Activated CD8-positive, alpha-beta memory T cell treated with anti-CD3 and anti-CD28 coated beads for 4 hours (primary cell): ENCODE measurements around the gene MEGF6.

Experiments used
- DNase-seq, 2 donors: peaks; one replicate each; pipeline ENCODE4 v3.0.0-alpha.2; 2020; ENCODE audit warnings: low read depth in 2 of 2

Gene MEGF6

GRCh38 chr1:3555131-3555920, 56.0 kb downstream of the MEGF6 start:
- DNase-seq: no peak

GRCh38 chr1:3553940-3554223, 57.4 kb downstream of the MEGF6 start:
- DNase-seq: no peak

GRCh38 chr1:3553166-3553939, 58.0 kb downstream of the MEGF6 start:
- no peak for DNase-seq

- DNase-seq: no peak
Observed at GRCh38 chr1:3552751-3553150, 58.6 kb downstream of the MEGF6 start.

GRCh38 chr1:3552176-3552575, 59.1 kb downstream of the MEGF6 start:
- DNase-seq: no peak

GRCh38 chr1:3551711-3552110, 59.6 kb downstream of the MEGF6 start:
- no peak for DNase-seq

- DNase-seq: no peak
Observed at GRCh38 chr1:3551290-3551678, 60.0 kb downstream of the MEGF6 start.

- DNase-seq: no peak
Observed at GRCh38 chr1:3550511-3551289, 60.6 kb downstream of the MEGF6 start.

GRCh38 chr1:3548895-3549294, 62.4 kb downstream of the MEGF6 start:
- DNase-seq: no peak

- DNase-seq: no peak
Observed at GRCh38 chr1:3548156-3548893, 63.0 kb downstream of the MEGF6 start.

GRCh38 chr1:3547055-3548005, 64.0 kb downstream of the MEGF6 start:
- no peak for DNase-seq

GRCh38 chr1:3546048-3546384, 65.3 kb downstream of the MEGF6 start:
- no peak for DNase-seq

- no peak for DNase-seq
Observed at GRCh38 chr1:3545363-3546047, 65.8 kb downstream of the MEGF6 start.

- DNase-seq: no peak
Observed at GRCh38 chr1:3544040-3544977, 67.0 kb downstream of the MEGF6 start.

GRCh38 chr1:3543076-3544039, 68.0 kb downstream of the MEGF6 start:
- no peak for DNase-seq

- no peak for DNase-seq
Observed at GRCh38 chr1:3542676-3543075, 68.6 kb downstream of the MEGF6 start.

- DNase-seq: no peak
Observed at GRCh38 chr1:3541936-3542335, 69.4 kb downstream of the MEGF6 start.

GRCh38 chr1:3541465-3541864, 69.8 kb downstream of the MEGF6 start:
- DNase-seq: no peak
